22Rv1 (cell line): ENCODE data around the gene TMEM9.
"Not testable (repeated sequence)": the region's sequence is repeated elsewhere in the genome, so short reads cannot be mapped to it uniquely, and the experiment has no call there.

Source experiments
- H3K27ac ChIP-seq: fragments of 450-650 bp; 2 replicates; pipeline ENCODE4 v1.5.1; 2017
- CTCF ChIP-seq: fragments of 450-650 bp; IDR thresholded peaks from 2 replicates; pipeline ENCODE4 v1.5.1; 2017; ENCODE audit warnings: mild to moderate bottlenecking
- ZFX ChIP-seq: fragments of 450-650 bp; IDR thresholded peaks from 2 replicates; pipeline ENCODE4 v1.6.1; 2017; ENCODE audit warnings: antibody characterized with exemption, borderline replicate concordance

Gene TMEM9

GRCh38 chr1:201167041-201167991, 13.0 kb upstream of the TMEM9 start:
- H3K27ac ChIP-seq = no peak overlapping the region
- TF ChIP-seq ZFX = no peak
- TF ChIP-seq CTCF = no peak

- no peak overlapping the region for H3K27ac ChIP-seq
- TF ChIP-seq CTCF (no peak), ZFX (no peak)
Observed at GRCh38 chr1:201164645-201165044, 10.4 kb upstream of the TMEM9 start.

- no peak for TF ChIP-seq CTCF
- TF ChIP-seq ZFX = no peak
- no peak overlapping the region for H3K27ac ChIP-seq
Observed at GRCh38 chr1:201163707-201164106, 9.4 kb upstream of the TMEM9 start.

DNA sequence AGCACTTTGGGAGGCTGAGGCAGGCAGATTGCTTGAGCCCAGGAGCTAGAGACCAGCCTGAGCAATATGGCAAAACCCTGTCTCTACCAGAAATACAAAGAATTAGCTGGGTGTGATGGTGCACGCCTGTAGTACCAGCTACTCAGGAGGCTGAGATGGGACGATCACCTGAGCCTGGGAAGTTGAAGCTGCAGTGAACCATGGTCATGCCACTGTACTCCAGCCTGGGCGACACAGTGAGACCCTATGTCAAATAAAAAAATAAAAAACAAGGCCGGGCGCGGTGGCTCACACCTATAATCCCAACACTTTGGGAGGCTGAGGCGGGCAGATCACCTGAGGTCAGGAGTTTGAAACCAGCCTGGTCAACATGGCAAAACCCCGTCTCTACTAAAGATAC, 8.8 kb upstream of the TMEM9 start:
- not testable (repeated sequence) for H3K27ac ChIP-seq

DNA sequence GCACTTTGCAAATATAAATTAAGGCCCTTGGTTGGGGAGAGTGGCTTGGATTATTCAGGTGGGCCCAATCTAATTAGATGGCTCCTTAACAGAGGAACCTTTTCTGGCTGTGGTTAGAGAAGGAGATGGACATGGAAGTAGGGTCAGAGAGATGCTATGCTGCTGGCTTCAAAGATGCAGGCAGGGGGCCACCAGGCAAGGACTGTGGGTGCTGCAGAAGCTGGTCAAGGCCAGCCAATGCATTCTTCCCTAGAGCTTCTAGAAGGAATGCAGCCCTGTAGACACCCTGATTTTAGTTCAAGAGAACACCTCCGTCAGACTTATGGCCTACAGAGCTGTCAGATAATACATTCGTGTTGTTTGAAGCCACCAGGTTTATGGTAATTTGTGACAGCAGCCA, 3.7 kb upstream of the TMEM9 start:
- no peak overlapping the region for H3K27ac ChIP-seq
- no peak for TF ChIP-seq CTCF
- no peak for TF ChIP-seq ZFX

- TF ChIP-seq ZFX = no peak
- no peak for TF ChIP-seq CTCF
- no peak overlapping the region for H3K27ac ChIP-seq
Observed at GRCh38 chr1:201156819-201157218, 2.5 kb upstream of the TMEM9 start.

- H3K27ac ChIP-seq = no peak overlapping the region
- no peak for TF ChIP-seq CTCF
- no peak for TF ChIP-seq ZFX
Observed at GRCh38 chr1:201156346-201156745, 2.1 kb upstream of the TMEM9 start.
